ENCODE results near the gene VGF. TPM values are rescaled to one million over a fixed set of nuclear protein-coding genes. Genes with fewer than 3 reads are reported as not detected.
A peak's percentile ranks its signal among the peaks of the same experiment; 100 is the strongest.

The VGF gene
- total RNA-seq, 4 donors from 2014 or later = not detected

GRCh38 chr7:101140339-101140699, 25.1 kb downstream of the VGF start:
- H3K27me3 ChIP-seq = no peaks in the 10 kb centered on the region
- no peak overlapping the region for H3K27ac ChIP-seq
- intact Hi-C loops (cut with DNase I; ENCODE audit: low total_unique reads) (no loop called here), in situ Hi-C loops (cut with MboI; ENCODE audit: low sequenced_read_pairs in 4 of 4) (loop anchor here (5.0 to 10.0 kb wide), 4 partner anchors 52 to 144 kb away; no protein-coding TSS in a partner anchor)
- no peaks in the 10 kb centered on the region for H3K36me3 ChIP-seq
- peaks cover 0 to 8% of the 10 kb centered on the region in 2 donors for H3K4me1 ChIP-seq
- DNase-seq (no peak), ATAC-seq (no peak)
- TF ChIP-seq POLR2A (IDR thresholded peaks at IDR 0.05) (no peak), CTCF (IDR thresholded peaks at IDR 0.05 in 4 of 5, conservative IDR thresholded peaks at IDR 0.05 in 1 of 5) (no peak)
- H3K9me3 ChIP-seq = no peaks in the 10 kb centered on the region
- H3K4me3 ChIP-seq = no peak overlapping the region

GRCh38 chr7:101138213-101138870, 27.0 kb downstream of the VGF start:
- H3K27ac ChIP-seq = peak overlapping the region; percentile 47 to 69 (median 67)
- no peaks in the 10 kb centered on the region for H3K9me3 ChIP-seq
- TF ChIP-seq POLR2A (IDR thresholded peaks at IDR 0.05) (no peak), CTCF (IDR thresholded peaks at IDR 0.05 in 4 of 5, conservative IDR thresholded peaks at IDR 0.05 in 1 of 5) (peak; percentile 67 to 82 (median 76))
- peaks cover 0 to 8% of the 10 kb centered on the region in 2 donors for H3K4me1 ChIP-seq
- H3K36me3 ChIP-seq = no peaks in the 10 kb centered on the region
- peak overlapping the region in 3 of 4 donors; percentile 10 to 27 (median 18) for H3K4me3 ChIP-seq
- in situ Hi-C loops (cut with MboI; ENCODE audit: low sequenced_read_pairs in 4 of 4) = loop anchor here in 2 of 4 donors (5.0 to 10.0 kb wide), 2 partner anchors 46 to 54 kb away; partner anchors contain the start of gene TRIM56 (in 1 of the 2)
- no peaks in the 10 kb centered on the region for H3K27me3 ChIP-seq
- intact Hi-C loops (cut with DNase I; ENCODE audit: low total_unique reads) = loop anchor here (1.0 kb wide), 1 partner anchor 44 kb away; no protein-coding TSS in a partner anchor
- peak; percentile 91 to 98 for ATAC-seq
- DNase-seq = peak; percentile 65 to 84

GRCh38 chr7:101137651-101138212, 27.6 kb downstream of the VGF start:
- no peak for ATAC-seq

GRCh38 chr7:101134399-101134980, 30.9 kb downstream of the VGF start:
- no peak overlapping the region for H3K27ac ChIP-seq
- intact Hi-C loops (cut with DNase I; ENCODE audit: low total_unique reads) = no loop called here
- peaks cover 0 to 8% of the 10 kb centered on the region in 2 donors for H3K4me1 ChIP-seq
- no peaks in the 10 kb centered on the region for H3K9me3 ChIP-seq
- DNase-seq = no peak
- no peak overlapping the region for H3K4me3 ChIP-seq
- H3K27me3 ChIP-seq = no peaks in the 10 kb centered on the region
- ATAC-seq = no peak
- in situ Hi-C loops (cut with MboI; ENCODE audit: low sequenced_read_pairs in 4 of 4) = loop anchor here in 1 of 4 donors (10.0 kb wide), 1 partner anchor 50 kb away; the partner anchor contains the start of gene TRIM56
- no peaks in the 10 kb centered on the region for H3K36me3 ChIP-seq
- no peak for TF ChIP-seq POLR2A (IDR thresholded peaks at IDR 0.05)
- no peak for TF ChIP-seq CTCF (IDR thresholded peaks at IDR 0.05 in 4 of 5, conservative IDR thresholded peaks at IDR 0.05 in 1 of 5)

More at GRCh38 chr7:101137651-101138212, 27.6 kb downstream of the VGF start:
- Histone ChIP-seq H3K36me3 (no peaks in the 10 kb centered on the region), H3K27me3 (no peaks in the 10 kb centered on the region), H3K27ac (peak overlapping the region; percentile 47 to 69 (median 67)), H3K9me3 (no peaks in the 10 kb centered on the region), H3K4me1 (peaks cover 0 to 8% of the 10 kb centered on the region in 2 donors), H3K4me3 (peak overlapping the region in 1 of 4 donors; percentile 18)
- DNase-seq = no peak
- intact Hi-C loops (cut with DNase I; ENCODE audit: low total_unique reads) (loop anchor here (1.0 kb wide), 1 partner anchor 43 kb away; no protein-coding TSS in a partner anchor), in situ Hi-C loops (cut with MboI; ENCODE audit: low sequenced_read_pairs in 4 of 4) (loop anchor here in 2 of 4 donors (5.0 to 10.0 kb wide), 2 partner anchors 45 to 53 kb away; partner anchors contain the start of gene TRIM56 (in 1 of the 2))
- no peak for TF ChIP-seq CTCF (IDR thresholded peaks at IDR 0.05 in 4 of 5, conservative IDR thresholded peaks at IDR 0.05 in 1 of 5)
- no peak for TF ChIP-seq POLR2A (IDR thresholded peaks at IDR 0.05)

Measured in gastrocnemius medialis (tissue), 4 donors.